ENCODE measurements around the gene ZNF425.
A peak's percentile ranks its signal among the peaks of the same experiment; 100 is the strongest.
"Not testable (repeated sequence)": the region's sequence is repeated elsewhere in the genome, so short reads cannot be mapped to it uniquely, and the experiment has no call there.

ZNF425 gene, protein sequence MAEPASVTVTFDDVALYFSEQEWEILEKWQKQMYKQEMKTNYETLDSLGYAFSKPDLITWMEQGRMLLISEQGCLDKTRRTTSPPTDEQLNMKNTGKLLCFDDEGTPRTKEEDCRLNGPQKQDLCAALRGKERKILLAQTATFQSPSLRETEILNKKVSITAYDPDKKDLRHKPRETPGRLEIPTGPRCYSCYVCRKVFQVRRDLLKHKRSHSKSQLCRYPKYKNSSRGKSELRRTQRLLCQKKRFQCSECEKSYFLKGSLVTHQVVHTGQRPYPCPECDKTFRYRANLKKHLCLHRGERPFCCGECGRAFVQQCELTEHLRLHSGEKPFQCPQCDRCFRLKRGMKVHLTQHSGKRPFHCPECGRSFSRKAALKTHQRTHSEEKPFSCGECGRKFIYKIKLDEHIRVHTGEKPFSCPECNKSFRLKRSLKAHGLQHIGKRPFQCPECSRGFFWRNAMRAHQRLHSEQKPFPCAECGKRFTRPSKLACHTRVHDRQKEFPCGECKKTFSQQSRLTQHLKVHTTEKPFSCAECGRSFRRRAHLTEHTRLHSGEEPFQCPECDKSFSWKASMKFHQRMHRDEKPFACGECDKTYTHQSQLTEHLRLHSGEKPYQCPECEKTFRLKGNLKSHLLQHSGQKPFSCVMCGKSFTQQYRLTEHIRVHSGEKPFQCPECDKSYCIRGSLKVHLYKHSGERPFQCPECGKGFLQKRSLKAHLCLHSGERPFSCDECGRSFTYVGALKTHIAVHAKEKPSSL

DNA sequence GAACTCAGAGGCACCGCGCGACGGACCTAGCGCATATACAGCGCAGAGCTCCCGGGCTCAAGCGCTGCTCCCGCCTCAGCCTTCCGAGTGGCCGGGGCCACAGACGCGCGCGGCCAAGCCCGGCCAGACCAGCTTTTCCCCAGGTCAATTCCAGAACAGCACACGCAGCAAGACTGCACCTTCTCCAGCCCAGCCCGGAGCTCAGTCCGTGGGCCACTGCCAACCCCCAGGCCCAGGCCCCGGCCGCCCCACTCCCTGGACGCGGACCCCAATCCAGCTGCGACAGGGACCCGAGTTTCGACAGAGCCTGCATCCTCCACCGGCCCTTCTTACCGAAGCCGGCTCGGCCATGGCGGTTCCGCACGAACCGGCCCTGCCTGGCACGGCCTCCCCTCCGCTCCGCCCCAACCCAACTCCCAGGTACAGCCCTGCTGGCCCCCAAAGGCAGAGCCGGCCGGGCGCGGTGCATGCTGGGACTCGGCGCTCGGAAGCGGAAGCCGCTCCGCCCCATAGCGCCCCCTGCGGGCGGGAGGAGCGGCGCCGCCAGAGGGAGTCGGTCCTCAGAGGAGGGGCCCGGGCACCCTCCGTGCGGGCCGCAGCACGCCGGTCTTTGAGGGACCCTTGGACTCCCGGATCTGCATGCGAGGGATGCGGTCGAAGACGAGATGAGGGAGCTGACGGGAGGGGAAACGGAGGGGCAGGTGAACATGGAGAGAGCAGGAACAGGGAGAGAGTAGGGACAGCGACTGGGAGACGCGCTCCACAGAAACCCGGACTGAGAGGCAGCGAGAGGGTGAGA is at the start of gene ZNF425:
Gene ZNF425 (minus strand): TSS at position 462 of the 799 bp plus-strand sequence. CDS start 111 bp downstream, at position 351.
- DNase-seq = peak; percentile 94

DNA sequence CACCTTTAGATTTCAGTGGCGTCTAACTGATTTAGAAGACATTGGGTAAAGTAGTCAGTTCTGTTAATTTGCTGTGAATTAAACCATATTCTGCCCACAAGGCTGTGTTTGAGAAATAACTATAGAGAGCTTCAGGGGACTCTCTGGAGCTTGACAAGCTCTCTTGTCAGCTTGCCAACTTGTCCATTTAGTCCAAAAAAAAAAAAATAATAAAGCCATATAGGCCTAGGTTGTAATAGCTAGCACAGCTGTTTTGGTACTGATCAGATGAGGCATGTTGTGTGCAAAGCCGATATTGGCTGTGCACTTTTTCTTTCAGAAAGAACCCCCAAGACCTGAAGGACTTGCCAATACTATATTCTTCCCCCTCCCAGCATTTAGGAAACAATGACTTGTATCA is 49.0 kb upstream of the ZNF425 start:
- no peak for DNase-seq

DNA sequence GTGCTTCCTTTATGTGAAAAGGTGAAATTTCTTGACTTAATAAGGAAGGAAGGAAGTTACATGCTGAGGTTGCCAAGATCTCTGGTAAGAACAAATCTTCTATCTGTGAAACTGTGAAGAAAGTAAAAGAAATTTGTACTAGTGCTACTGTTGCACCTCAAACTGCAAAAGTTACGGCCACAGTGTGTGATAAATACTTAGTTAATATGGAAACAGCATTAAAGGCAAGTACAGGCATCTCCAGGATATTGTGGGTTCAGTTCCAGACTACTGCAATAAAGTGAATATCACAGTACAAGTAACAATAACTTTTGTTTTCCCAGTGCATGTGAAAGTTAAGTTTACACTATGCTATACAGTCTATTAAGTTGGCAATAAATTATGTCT is 46.4 kb upstream of the ZNF425 start:
- DNase-seq = no peak

DNA sequence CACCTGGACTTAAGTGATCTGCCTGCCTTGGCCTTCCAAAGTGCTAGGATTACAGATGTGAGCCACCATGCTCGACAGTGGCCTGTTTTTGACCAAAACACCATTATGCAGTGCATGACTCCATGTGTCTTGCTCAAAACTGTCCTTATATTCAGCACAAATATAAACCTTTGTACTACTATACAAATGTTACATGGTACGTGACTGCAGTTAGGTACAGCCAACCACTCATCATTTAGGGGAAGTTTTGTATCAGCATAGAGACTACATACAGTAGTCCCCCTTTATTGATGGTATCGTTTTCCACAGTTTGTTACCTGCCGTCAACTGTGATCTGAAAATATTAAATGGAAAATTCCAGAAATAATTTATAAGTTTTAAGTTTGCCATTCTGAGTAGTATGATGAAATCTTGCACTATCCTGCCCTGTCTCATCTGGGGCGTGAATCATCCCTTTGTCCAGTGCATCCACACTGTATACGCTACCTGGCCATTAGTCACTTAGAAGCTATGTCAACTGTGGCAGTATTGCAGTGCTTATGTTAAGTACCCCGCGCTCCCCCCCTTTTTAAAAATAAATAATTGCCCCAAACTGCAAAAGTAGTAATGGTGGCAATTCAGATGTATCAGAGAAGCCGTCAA is 45.9 kb upstream of the ZNF425 start:
- no peak for DNase-seq

DNA sequence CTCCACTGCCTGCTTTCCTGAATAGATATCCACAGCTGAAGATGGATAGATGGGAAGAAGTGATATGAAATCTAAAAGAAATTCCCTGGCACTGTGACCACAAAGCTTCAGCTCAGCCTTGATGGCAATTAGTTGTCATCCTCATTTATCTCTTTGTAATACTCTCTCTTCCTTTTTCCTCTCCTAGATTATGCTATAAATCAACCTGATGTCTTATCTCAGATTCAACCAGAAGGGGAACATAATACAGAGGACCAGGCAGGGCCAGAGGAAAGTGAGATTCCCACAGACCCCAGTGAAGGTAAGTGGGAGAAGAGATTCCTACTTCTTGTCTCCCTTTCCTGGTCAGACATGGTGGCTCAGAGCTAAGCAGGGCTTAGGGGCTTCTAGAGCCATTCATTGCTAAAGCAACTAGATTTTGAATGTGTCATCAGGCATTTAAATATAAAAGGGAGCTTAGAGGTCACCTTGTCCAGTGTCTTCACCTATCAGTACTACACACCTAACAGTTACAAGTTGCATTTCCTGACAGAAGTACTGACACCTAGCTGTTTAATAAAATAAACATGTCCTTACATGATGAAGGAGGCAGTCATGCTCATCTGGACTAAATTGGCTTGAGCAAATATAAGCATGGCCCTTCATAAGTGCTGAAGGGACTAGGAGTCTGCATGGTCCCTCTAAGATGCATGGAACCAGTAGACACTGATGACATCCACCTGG is 40.7 kb upstream of the ZNF425 start:
- no peak for DNase-seq

DNA sequence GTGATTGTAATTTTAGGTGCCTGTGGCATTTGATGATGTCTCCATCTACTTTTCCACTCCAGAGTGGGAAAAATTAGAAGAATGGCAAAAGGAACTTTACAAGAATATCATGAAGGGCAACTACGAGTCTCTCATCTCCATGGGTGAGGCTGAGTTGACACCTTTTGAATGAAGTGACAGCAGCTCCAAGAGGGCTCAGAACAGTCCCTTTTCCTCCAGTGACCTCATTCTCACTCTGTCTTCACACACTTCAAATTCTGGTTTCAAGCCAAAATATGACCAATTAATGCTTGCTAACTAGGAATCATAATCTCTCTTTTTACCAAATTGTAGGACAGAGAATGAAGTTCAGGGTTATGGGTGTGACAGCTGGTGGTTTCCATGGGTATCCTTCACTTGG is 40.0 kb upstream of the ZNF425 start:
- DNase-seq = no peak

DNA sequence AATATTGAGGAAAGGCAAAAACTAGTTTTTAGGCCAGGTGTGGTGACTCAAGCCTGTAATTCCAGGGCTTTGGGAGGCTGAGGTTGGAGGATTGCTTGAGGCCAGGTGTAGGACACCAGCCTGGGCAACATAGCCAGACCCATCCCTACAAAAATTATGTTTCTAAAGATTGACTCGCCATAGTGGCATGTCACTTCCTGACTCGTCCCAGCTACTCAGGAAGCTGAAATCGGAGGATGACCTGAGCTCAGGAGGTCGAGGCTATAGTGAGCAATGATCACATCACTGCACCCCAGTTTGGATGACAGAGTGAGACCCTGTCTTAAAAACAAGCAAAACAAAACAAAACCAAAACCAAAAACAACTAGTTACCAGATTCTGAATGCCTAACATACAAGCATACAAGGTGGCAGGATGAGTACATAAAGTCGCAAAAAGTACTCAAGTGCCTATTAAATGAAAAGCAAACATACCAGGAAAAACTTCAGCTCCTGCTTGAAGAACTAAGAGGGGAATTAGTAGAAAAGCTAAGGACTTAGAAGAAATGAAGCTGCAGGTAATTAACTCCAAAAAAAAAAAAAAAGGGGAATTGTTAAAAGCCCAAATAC is 35.2 kb upstream of the ZNF425 start:
- no peak for DNase-seq

DNA sequence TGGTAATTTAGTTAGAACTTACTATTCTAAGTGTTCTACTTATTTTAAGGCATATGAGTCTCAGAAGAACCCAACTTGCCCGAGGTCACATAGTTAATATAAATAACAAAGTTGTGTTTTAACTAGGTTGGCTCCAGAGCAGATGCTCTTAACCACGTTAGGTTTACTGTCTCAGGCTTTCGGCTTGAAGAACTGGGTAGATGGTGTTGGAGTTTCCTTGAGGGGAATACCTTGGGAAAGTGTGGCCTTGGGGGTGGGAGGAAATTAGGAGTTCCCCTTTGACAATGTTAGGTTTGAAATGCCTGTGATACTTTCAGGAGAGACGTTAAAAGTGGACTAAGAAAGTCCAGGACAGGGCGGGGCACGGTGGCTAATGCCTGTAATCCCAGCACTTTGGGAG is 30.8 kb upstream of the ZNF425 start:
- no peak for DNase-seq

DNA sequence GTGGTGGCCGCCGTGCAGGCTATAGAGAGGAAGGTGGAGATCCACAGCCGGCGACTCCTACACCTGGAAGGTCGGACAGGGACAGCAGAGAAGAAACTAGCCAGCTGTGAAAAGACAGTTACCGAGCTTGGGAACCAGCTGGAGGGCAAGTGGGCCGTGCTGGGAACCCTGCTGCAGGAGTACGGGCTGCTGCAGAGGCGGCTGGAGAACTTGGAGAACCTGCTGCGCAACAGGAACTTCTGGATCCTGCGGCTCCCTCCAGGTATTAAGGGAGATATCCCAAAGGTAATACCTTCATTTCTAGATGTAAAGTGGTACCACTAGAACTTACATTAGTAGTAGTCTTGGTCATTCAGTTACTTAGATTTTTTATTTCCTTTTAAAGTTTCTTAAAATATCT is 27.9 kb upstream of the ZNF425 start:
- DNase-seq = no peak

DNA sequence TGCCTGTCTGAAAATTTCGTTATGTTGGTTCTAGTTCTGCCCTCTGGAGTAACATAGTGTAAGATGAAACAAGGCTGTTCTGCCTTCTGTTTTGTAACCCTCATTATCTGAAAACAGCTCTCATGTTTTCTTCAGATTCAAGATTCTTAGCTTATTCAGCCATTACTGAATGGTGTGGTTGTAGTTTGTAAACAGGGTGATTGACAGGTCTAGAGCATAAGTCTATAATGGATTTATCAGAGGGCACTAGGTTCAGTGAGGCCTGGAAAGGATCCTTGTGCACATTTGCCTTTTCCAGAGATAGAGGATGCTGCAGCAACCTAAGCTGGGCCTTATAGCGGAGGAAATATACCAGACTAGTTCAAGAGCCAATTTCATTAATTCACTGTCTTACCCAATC is 27.2 kb upstream of the ZNF425 start:
- DNase-seq = no peak

DNA sequence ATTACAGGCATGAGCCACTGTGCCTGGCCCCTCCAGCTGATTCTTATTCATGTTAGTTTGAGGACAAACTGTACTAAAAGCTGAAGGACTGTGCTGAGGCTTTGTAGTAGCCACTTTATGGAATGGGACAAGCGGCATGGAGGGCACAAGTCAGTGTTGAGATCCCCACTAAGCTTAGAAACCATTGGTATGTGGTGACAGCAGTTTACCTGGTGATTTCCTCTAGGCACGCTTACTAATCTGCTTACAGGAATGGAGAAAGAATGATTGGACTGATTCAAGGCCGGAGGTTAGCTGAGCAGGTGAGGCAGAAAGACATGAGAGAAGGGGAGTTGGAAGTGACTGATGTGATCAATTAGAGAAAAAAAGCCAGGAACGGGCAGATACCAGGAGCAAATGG is 24.9 kb upstream of the ZNF425 start:
- no peak for DNase-seq

DNA sequence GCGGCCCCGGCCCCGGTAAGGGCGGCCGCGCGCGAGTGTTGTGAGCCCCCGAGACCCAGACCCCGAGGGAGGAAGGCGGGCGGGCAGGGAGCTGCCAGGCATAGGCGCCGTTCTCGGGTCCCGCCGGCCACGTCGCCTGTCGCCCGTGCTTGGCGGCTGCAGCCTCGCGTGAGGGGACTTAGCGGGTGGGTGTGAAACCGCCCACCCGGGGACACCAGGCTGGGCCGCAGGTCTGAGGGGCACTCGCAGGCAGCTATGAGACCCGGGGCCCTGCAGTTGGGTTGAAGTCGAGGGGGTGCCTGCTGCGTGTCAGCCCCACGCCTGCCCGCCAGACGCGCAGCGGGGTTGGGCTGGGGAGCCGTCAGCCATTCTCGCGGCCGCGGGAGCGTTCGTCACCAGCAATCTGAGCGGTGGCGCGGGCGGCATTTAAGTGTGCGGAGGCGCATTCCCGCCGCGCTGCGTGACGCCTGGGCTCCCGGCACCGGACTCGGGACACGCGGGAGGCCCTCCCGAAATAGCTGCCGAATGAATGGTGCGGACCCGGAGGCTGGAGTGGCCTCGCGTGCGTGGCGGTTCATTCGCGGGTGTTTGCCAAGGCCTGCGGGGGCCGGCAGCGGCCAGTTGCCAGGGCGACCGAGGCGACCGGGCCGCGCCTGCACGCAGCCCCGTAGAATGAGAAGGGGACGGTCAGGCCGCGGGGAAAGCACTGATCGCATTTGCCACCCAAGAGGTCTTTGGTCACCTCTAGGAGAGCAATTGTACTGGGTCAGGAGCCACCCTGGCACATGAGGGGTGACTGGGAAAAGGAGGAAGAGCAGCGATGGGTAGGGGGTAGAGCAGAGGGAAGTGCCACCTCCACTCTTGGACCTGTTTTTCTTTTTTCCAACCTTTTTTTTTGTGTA is 21.9 kb upstream of the ZNF425 start:
- DNase-seq = peak; percentile 75

DNA sequence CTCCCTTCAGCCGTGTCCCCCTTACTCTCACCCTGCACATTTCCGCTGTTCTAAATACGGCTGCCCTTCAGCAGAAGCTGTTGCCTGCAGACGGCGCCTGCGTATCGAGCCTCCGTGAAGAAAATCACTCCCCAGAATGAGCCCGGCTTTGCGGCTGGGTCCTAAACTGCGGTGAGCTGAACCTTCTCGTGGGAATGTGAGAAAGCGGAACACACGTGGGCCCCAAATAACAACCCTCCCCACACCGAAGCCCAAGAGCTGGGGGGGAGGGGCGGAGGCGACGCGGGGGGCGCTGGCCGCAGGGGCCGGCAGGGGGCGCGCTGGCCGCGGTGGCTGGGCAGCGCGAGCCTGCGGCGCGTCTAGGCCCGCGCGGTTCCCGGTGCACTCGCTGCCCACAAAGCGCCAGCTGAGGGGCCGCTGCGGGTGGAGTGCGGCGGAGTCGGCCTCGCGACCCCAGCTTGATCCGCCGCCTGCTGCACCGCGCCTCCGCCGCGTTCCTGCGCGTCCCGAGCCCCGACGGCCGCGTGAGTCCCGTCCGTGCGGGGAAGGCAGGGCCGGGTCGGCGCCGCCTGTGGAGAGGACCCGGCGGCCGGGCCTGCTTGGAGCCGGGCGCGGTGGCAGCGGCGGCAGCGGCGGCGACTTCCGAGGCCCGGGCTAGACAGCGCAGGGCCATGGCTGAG is 21.1 kb upstream of the ZNF425 start, which contains the start of gene ZNF398:
Gene ZNF398 (plus strand): TSS at position 382 of the 680 bp plus-strand sequence. CDS start 290 bp downstream, at position 672.
- DNase-seq = peak; percentile 95

DNA sequence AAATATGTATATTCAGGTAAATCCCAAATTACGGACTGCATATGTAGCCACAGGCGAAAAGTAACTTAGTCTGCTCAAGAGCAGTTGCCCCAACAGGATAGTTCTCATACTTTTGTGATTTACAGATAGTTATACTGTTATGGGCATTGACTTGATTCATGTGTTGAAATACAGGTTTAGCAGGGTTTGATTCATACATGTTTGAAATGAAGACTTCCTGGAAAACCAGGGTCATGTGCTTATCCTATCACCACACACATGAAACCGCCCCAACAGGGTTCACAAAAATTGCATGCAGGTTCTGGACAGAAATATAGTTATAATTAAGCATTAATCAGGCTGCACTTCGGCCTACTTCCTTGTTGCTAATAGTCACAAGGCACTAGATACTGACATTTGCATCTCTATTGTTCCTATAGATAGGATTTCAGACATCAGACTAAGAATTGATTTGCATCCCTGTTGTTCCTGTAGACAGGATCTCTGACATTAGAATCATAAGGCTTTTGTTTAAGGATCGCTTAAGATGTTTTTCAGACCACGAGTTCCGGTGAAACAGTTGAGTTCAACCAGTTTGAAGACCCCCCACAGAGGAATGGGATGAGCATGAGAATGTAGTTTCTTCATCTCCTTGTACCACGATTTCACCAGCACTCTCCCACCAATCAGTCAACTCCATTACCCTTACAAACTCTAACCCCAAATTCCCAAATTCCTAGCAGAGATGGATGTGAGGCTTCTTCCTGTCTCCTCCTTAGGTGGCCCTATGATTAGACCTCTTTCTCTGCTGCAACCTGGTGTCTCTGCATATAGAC is 19.1 kb upstream of the ZNF425 start:
- DNase-seq = no peak

DNA sequence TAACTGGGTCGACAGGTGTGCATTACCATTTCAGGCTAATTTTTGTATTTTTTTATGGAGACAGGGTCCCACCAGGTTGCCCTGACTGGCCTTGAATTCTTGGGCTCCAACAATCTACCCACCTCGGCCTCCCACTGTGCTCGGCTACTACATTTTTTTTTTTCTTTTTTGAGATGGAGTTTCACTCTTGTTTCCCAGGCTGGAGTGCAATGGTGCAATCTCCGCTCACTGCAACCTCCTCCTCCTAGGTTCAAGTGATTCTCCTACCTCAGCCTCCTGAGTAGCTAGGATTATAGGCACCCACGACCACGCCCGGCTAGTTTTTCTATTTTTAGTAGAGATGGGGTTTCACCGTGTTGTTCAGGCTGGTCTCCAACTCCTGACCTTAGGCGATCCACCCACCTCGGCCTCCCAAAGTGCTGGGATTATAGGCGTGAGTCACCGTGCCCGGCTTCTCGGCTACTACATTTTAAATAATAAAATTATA is 18.4 kb upstream of the ZNF425 start:
- not testable (repeated sequence) for DNase-seq

DNA sequence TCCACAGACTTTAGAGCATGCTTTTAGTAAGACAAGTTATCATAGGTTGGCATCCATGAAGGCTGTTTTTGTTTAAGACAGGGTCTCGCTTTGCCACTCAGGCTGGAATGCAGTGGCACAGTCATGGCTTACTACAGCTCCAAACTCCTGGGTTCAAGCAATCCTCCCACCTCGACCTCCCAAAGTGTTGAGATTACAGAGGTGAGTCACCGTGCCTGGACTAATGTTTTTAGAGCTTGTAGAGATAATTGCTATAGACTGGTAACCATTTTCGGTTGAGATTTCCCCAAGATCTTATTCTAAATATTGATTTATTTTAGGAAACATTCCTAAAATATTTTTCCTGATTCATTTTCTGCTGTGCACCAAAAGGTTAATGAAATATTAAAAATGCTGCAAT is 15.8 kb upstream of the ZNF425 start:
- DNase-seq = no peak

DNA sequence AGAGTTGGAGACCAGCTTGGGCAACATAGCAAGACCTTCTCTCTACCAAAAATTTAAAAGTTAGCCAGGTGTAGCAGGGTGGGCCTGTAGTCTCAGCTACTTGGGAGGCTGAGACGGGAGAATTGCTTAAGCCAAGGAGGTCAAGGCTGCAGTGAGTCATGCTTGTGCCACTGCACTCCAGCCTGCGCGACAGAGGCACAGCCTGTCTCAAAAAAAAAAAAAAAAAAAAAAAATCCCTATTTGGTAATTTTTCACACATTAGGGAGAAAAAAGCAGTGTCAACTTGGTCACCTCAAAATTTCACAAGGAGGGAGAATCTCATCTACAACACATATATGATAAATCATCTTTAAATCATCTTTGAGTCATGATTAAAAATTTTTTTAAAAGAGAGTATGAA is 14.7 kb upstream of the ZNF425 start:
- no peak for DNase-seq

DNA sequence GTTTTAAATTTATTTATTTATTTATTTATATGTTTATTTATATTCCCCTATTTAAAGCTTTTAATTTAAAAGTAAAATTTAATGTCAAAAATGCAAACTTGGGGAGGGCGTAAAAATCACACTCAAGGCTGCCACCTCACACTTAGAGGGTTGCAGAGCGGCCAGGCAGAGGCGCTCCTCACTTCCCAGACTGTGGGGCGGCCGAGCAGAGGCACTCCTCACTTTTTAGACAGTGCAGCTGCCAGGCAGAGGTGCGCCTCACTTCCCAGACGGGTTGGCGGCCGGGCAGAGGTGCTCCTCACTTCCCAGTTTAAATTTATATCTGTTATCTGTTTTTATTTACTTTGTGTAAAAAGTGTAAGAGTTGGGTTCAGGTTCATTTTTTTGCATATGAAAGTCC is 10.0 kb upstream of the ZNF425 start:
- no peak for DNase-seq
